CD8-positive, alpha-beta memory T cell (primary cell): ENCODE measurements around the gene PKP2. TPM values are rescaled to one million over a fixed set of nuclear protein-coding genes. Genes with fewer than 3 reads are reported as not detected.
A peak's percentile ranks its signal among the peaks of the same experiment; 100 is the strongest.

Experiments
- CTCF ChIA-PET: fragments of 350-600 bp; sonication (Branson Sonifier 250); formaldehyde crosslinking; loops from one replicate; lab custom pipeline; 2021; ENCODE audit warnings: antibody characterized with exemption; lab: Charles Lee
- POLR2A ChIA-PET: fragments of 350-600 bp; sonication (Branson Sonifier 250); formaldehyde crosslinking; loops from one replicate; lab custom pipeline; 2021; ENCODE audit warnings: antibody characterized with exemption; lab: Charles Lee
- DNase-seq, 5 donors: peaks; one replicate each; pipeline versions ENCODE4 v3.0.0 to v3.0.0-alpha.2; 2020 to 2022; ENCODE audit warnings: mixed read lengths in 1 of 5
- H3K27ac ChIP-seq: one replicate; pipeline ENCODE4 v1.7.0; 2013; ENCODE audit warnings: low read depth, mild to moderate bottlenecking, low read length, moderate library complexity
- H3K27me3 ChIP-seq: 2 replicates; pipeline ENCODE4 v1.7.0; 2013; ENCODE audit warnings: low read length, mild to moderate bottlenecking; ENCODE audit not compliant: insufficient read depth, poor library complexity, severe bottlenecking
- H3K36me3 ChIP-seq: 2 replicates; pipeline ENCODE4 v1.7.0; 2013; ENCODE audit warnings: mild to moderate bottlenecking, low read length, moderate library complexity; ENCODE audit not compliant: insufficient read depth
- H3K4me1 ChIP-seq: 2 replicates; pipeline ENCODE4 v1.7.0; 2013; ENCODE audit warnings: mild to moderate bottlenecking, low read length, moderate library complexity; ENCODE audit not compliant: insufficient read depth
- H3K4me3 ChIP-seq: 2 replicates; pipeline ENCODE4 v1.7.0; 2013; ENCODE audit warnings: mild to moderate bottlenecking, low read length
- H3K9me3 ChIP-seq: 2 replicates; pipeline ENCODE4 v1.7.0; 2013; ENCODE audit warnings: mild to moderate bottlenecking, low read length
- H3K27ac Mint-ChIP-seq, 8 donors: one replicate each; pipeline ENCODE4 v1.8.0; 2020 to 2021; ENCODE audit warnings: mixed read lengths in 8 of 8, mild to moderate bottlenecking in 6 of 8, inconsistent platforms in 3 of 8, moderate library complexity in 3 of 8
- H3K27me3 Mint-ChIP-seq, 2 donors: one replicate each; pipeline ENCODE4 v1.8.0; 2020 to 2021; ENCODE audit warnings: mixed read lengths in 2 of 2, mild to moderate bottlenecking in 1 of 2, moderate library complexity in 1 of 2
- H3K36me3 Mint-ChIP-seq, 3 donors: one replicate each; pipeline ENCODE4 v1.8.0; 2020 to 2021; ENCODE audit warnings: mixed read lengths in 3 of 3, inconsistent platforms in 1 of 3, mild to moderate bottlenecking in 1 of 3
- H3K4me1 Mint-ChIP-seq, 3 donors: one replicate each; pipeline ENCODE4 v1.8.0; 2020 to 2021; ENCODE audit warnings: mixed read lengths in 3 of 3, inconsistent platforms in 1 of 3, mild to moderate bottlenecking in 1 of 3
- H3K4me3 Mint-ChIP-seq, 7 donors: one replicate each; pipeline ENCODE4 v1.8.0; 2020 to 2021; ENCODE audit warnings: mixed read lengths in 7 of 7, mild to moderate bottlenecking in 6 of 7, moderate library complexity in 4 of 7, inconsistent platforms in 2 of 7
- H3K9me3 Mint-ChIP-seq, 5 donors: one replicate each; pipeline ENCODE4 v1.8.0; 2020 to 2022; ENCODE audit warnings: mixed read lengths in 5 of 5, mild to moderate bottlenecking in 3 of 5, moderate library complexity in 2 of 5, inconsistent platforms in 1 of 5
- polyA plus RNA-seq: library from polyadenylated mRNA; unstranded; fragments of 300-500 nt; fragmentation: Illumina TruSeq; gene quantifications from one replicate; pipeline ENCODE4 v1.2.3, GENCODE V29; 2021
- total RNA-seq, 2 experiments: library from RNA; stranded (reverse); gene quantifications; one replicate each; pipeline ENCODE4 v1.2.3, GENCODE V29; 2021

Gene PKP2
- total and polyA plus RNA-seq, 3 experiments from 2014 or later = 0.15 to 0.40 (median 0.17) TPM

DNA sequence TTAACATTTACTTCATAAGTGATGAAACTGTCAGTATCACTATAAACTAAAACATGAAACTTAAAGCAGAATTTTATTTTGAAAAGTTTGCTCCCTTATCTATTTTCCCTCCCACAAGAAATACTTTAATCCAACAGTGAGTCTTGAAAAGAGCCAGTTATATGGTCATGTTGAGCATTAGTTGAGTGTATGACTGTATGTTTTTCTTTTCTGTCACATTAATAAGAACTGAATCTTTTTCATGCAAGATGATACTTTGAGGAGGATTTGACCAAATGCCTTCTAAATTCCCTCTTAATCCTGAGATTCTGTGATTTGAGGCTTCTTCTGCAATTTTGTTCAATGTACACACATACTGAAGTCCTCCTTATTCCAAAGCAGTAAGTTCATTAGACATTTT is 107.1 kb downstream of the PKP2 start:
- Mint-ChIP-seq H3K36me3 (no peaks in the 10 kb centered on the region), H3K4me1 (no peaks in the 10 kb centered on the region), H3K9me3 (peaks cover 0 to 2% (median 0%) of the 10 kb centered on the region in 5 donors), H3K27me3 (peaks cover 4 to 11% of the 10 kb centered on the region in 2 donors), H3K4me3 (no peak overlapping the region), H3K27ac (no peak overlapping the region)
- Histone ChIP-seq H3K27ac (no peak overlapping the region), H3K9me3 (no peaks in the 10 kb centered on the region), H3K4me1 (no peaks in the 10 kb centered on the region), H3K4me3 (no peak overlapping the region), H3K27me3 (no peaks in the 10 kb centered on the region), H3K36me3 (no peaks in the 10 kb centered on the region)
- POLR2A ChIA-PET = no interaction called here
- DNase-seq = no peak
- CTCF ChIA-PET = interaction anchor here (0.5 kb wide), 1 partner anchor 120 kb away, joined by 3 read pairs; no protein-coding TSS in a partner anchor

DNA sequence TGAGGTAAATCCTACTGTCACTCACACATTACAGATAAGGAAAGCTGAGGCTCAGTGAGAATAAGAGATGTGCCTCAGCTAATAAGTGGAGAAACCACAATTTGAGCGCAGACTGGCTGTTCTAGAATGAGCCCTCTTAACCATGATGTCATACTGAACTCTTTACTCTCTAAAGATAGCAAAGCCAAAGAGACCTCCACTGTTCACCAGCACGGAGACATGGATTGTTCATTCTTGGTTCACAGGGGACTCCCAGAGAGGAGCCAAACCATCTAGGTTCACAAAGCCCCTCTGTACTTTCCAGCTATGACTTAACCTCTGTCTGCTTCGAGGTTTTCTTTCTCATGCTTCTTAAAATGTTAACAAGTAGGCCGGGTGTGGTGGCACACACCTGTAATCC is 108.2 kb downstream of the PKP2 start:
- H3K27ac Mint-ChIP-seq = no peak overlapping the region
- Histone ChIP-seq H3K27me3 (no peaks in the 10 kb centered on the region), H3K4me1 (no peaks in the 10 kb centered on the region), H3K9me3 (no peaks in the 10 kb centered on the region), H3K36me3 (no peaks in the 10 kb centered on the region), H3K27ac (no peak overlapping the region), H3K4me3 (no peak overlapping the region)
- H3K36me3 Mint-ChIP-seq = no peaks in the 10 kb centered on the region
- H3K4me3 Mint-ChIP-seq = no peak overlapping the region
- ChIA-PET POLR2A (no interaction called here), CTCF (no interaction called here)
- peaks cover 0 to 2% (median 0%) of the 10 kb centered on the region in 5 donors for H3K9me3 Mint-ChIP-seq
- no peaks in the 10 kb centered on the region for H3K4me1 Mint-ChIP-seq
- peaks cover 4 to 19% of the 10 kb centered on the region in 2 donors for H3K27me3 Mint-ChIP-seq
- DNase-seq = no peak

DNA sequence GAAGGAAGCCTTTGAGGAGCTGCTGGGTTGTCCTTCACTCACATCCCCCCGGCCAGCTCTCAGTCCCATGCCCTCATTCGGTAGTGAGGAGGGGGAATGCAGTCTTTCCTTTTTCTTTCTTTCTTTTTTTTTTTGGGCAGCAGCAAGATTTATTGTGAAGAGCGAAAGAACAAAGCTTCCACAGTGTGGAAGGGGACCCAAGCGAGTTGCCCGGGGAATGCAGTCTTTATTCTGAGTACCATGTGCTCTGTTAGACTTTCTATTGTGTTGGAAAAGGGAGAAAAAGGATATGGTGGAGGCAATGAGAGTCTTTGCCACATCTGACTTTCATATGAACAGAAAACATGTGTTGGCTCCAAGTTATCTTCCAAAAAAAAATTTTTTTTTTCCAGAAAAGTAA is 111.0 kb downstream of the PKP2 start:
- CTCF ChIA-PET = no interaction called here
- POLR2A ChIA-PET = no interaction called here
- no peak overlapping the region for H3K27ac ChIP-seq
- no peaks in the 10 kb centered on the region for H3K4me1 ChIP-seq
- DNase-seq = no peak
- no peaks in the 10 kb centered on the region for H3K9me3 ChIP-seq
- Mint-ChIP-seq H3K9me3 (peaks cover 0 to 2% (median 0%) of the 10 kb centered on the region in 5 donors), H3K27me3 (peaks cover 5 to 19% of the 10 kb centered on the region in 2 donors), H3K4me1 (no peaks in the 10 kb centered on the region), H3K27ac (no peak overlapping the region), H3K36me3 (no peaks in the 10 kb centered on the region), H3K4me3 (no peak overlapping the region)
- no peaks in the 10 kb centered on the region for H3K27me3 ChIP-seq
- no peaks in the 10 kb centered on the region for H3K36me3 ChIP-seq
- H3K4me3 ChIP-seq = no peak overlapping the region

DNA sequence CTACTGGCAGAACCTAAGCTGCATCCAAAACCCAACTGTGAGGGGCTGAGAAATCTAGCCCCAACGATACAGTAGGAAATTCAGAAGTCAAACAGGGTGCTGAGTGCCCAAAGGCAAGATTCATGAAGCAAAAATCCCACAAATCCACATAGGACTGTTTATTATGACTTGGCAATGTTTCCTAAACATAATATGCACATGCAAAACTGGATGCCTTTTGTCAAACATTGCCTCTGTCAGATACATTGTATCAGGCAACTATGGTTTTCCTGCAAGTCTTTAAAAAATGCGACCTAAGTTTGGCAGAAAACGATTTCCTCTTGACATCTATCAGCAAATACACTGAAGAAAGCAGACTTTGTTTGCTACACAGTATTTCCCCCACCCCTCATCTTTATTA is 113.5 kb downstream of the PKP2 start:
- no peak overlapping the region for H3K4me3 Mint-ChIP-seq
- H3K9me3 Mint-ChIP-seq = no peaks in the 10 kb centered on the region
- CTCF ChIA-PET = no interaction called here
- Histone ChIP-seq H3K9me3 (no peaks in the 10 kb centered on the region), H3K36me3 (no peaks in the 10 kb centered on the region), H3K27me3 (no peaks in the 10 kb centered on the region), H3K4me3 (no peak overlapping the region), H3K4me1 (no peaks in the 10 kb centered on the region), H3K27ac (no peak overlapping the region)
- H3K36me3 Mint-ChIP-seq = no peaks in the 10 kb centered on the region
- H3K27ac Mint-ChIP-seq = no peak overlapping the region
- H3K4me1 Mint-ChIP-seq = no peaks in the 10 kb centered on the region
- DNase-seq = no peak
- peaks cover 9 to 35% of the 10 kb centered on the region in 2 donors for H3K27me3 Mint-ChIP-seq
- POLR2A ChIA-PET = no interaction called here

DNA sequence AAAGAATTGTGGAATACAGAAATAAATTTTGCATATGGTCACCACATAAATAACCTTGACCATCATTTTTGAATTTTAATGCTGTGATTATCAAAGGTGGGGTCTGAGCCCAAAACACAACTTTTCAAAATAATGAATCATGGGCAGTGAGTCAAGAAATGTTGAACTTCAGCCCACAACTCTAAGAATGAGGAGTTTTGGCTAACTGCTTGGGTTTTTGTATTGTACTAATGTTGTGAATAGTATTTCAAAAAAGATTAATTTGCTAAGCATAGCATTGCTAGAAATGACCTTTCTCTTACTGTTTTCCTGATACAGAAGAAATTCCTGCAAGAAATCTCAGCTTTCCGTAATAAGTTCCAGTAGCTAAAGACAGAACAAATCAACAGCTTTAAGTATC is 116.5 kb downstream of the PKP2 start:
- Mint-ChIP-seq H3K27me3 (peaks cover 7 to 49% of the 10 kb centered on the region in 2 donors), H3K4me1 (no peaks in the 10 kb centered on the region), H3K36me3 (no peaks in the 10 kb centered on the region), H3K27ac (no peak overlapping the region), H3K4me3 (no peak overlapping the region), H3K9me3 (no peaks in the 10 kb centered on the region)
- Histone ChIP-seq H3K27me3 (no peaks in the 10 kb centered on the region), H3K4me3 (no peak overlapping the region), H3K4me1 (no peaks in the 10 kb centered on the region), H3K9me3 (no peaks in the 10 kb centered on the region), H3K36me3 (no peaks in the 10 kb centered on the region), H3K27ac (no peak overlapping the region)
- ChIA-PET POLR2A (no interaction called here), CTCF (no interaction called here)
- no peak for DNase-seq

DNA sequence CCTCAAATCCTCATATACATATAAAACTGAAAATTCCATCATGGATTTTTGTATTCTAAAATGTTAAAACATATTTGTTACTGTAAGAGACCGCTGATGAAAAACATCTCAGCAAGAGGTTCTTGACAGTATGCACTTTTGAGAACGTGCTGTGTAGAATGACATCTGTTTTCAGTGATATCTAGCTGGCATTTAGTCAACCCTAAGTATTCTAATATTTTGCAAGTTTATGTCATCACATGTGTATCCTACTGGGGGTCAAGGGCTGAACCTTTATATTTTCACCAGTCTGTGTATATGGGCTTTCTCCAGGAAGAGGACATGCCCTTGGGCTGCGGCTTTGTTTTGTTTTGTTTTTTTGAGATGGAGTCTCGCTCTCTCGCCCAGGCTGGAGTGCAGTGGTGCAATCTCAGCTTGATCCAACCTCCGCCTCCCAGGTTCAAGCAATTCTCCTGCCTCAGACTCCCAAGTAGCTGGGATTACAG is 118.8 kb downstream of the PKP2 start:
- Mint-ChIP-seq H3K36me3 (no peaks in the 10 kb centered on the region), H3K27me3 (peaks cover 7 to 42% of the 10 kb centered on the region in 2 donors), H3K27ac (no peak overlapping the region), H3K9me3 (no peaks in the 10 kb centered on the region), H3K4me3 (no peak overlapping the region), H3K4me1 (no peaks in the 10 kb centered on the region)
- Histone ChIP-seq H3K4me3 (no peak overlapping the region), H3K27me3 (no peaks in the 10 kb centered on the region), H3K36me3 (no peaks in the 10 kb centered on the region), H3K9me3 (no peaks in the 10 kb centered on the region), H3K27ac (no peak overlapping the region), H3K4me1 (no peaks in the 10 kb centered on the region)
- no peak for DNase-seq
- POLR2A ChIA-PET = no interaction called here
- CTCF ChIA-PET = no interaction called here

DNA sequence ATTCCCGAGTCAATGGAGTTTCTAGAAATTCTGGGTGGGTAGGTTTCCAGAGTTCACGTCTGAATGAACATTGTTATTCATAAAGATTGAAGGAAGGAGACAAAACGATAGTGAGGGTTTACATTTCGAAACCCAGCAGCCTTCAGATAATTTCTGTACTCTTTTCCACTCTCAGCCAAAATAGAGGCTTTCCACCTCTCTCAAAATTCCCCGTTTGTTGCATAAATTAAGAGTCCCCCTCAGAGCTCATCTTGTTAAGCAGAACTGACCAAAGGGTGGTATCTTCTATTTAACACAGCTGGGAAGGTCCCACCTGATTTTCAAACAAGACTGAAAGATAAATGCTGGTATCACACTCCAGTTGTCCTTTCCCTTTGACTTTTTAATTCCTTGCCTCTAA is 119.4 kb downstream of the PKP2 start:
- H3K27me3 ChIP-seq = no peaks in the 10 kb centered on the region
- no peaks in the 10 kb centered on the region for H3K36me3 Mint-ChIP-seq

DNA sequence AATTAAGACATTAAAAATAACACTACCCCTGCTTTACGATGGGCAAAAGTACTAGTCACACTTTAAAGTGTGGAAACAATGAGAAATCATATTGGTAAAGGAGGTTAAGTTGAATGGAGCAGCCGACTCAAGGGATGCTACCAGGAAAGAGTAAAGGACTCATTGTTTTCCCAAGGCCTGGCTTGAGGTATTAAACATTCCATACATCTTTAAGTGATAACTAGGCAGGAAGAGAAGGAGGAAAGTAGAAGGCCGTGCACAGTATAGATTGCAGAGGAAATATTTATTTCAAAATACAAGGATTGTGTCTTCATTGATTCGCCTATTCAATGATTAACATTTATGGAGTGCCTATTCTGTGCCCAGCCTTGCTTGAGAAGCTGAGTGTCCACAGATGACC is 120.3 kb downstream of the PKP2 start:
- no peak for DNase-seq
- POLR2A ChIA-PET = no interaction called here
- CTCF ChIA-PET = interaction anchor here (1.4 kb wide), 1 partner anchor 20 kb away, joined by 4 read pairs; the partner anchor contains the start of gene YARS2

More for the DNA sequence above, 119.4 kb downstream of the PKP2 start:
- Mint-ChIP-seq H3K27ac (no peak overlapping the region), H3K4me3 (no peak overlapping the region), H3K9me3 (no peaks in the 10 kb centered on the region), H3K27me3 (peaks cover 7 to 42% of the 10 kb centered on the region in 2 donors), H3K4me1 (no peaks in the 10 kb centered on the region)
- ChIA-PET POLR2A (no interaction called here), CTCF (no interaction called here)
- no peaks in the 10 kb centered on the region for H3K9me3 ChIP-seq
- no peak for DNase-seq
- H3K4me1 ChIP-seq = no peaks in the 10 kb centered on the region
- no peak overlapping the region for H3K4me3 ChIP-seq
- H3K27ac ChIP-seq = no peak overlapping the region
- H3K36me3 ChIP-seq = no peaks in the 10 kb centered on the region

More for the DNA sequence above, 120.3 kb downstream of the PKP2 start:
- no peak overlapping the region for H3K4me3 ChIP-seq
- Mint-ChIP-seq H3K4me3 (no peak overlapping the region), H3K27ac (peak overlapping the region in 1 of 8 donors; percentile 41), H3K27me3 (peaks cover 9 to 42% of the 10 kb centered on the region in 2 donors), H3K9me3 (no peaks in the 10 kb centered on the region), H3K4me1 (no peaks in the 10 kb centered on the region), H3K36me3 (no peaks in the 10 kb centered on the region)
- no peaks in the 10 kb centered on the region for H3K36me3 ChIP-seq
- no peaks in the 10 kb centered on the region for H3K27me3 ChIP-seq
- no peak overlapping the region for H3K27ac ChIP-seq
- no peaks in the 10 kb centered on the region for H3K9me3 ChIP-seq
- H3K4me1 ChIP-seq = no peaks in the 10 kb centered on the region
